Neural cell (in vitro differentiated cells): ENCODE measurements around the gene KSR2. TPM values are rescaled to one million over a fixed set of nuclear protein-coding genes. Genes with fewer than 3 reads are reported as not detected.

ENCODE experiments used
- H2AFZ ChIP-seq: fragments of 200-600, 300-800 bp; sonication (generic), shearing (Covaris generic); 2 replicates; pipeline ENCODE4 v1.6.0; 2014; ENCODE audit warnings: low read depth, mild to moderate bottlenecking, antibody characterized with exemption, low read length, moderate library complexity
- H3F3A ChIP-seq: fragments of 200-600 bp; shearing (Covaris generic); 2 replicates; pipeline ENCODE4 v1.6.1; 2016; ENCODE audit warnings: mild to moderate bottlenecking, moderate library complexity, mixed read lengths, antibody characterized with exemption, low read length; ENCODE audit not compliant: insufficient read depth, poor library complexity, severe bottlenecking
- H3K27ac ChIP-seq: fragments of 200-600, 300-800 bp; sonication (generic), shearing (Covaris generic); 2 replicates; pipeline ENCODE4 v1.5.1; 2014; ENCODE audit warnings: mild to moderate bottlenecking, low read length, moderate library complexity
- H3K27me3 ChIP-seq: fragments of 300-800, 200-600 bp; sonication (generic), shearing (Covaris generic); 2 replicates; pipeline ENCODE4 v1.6.0; 2014; ENCODE audit warnings: mild to moderate bottlenecking, low read depth, low read length, moderate library complexity; ENCODE audit not compliant: insufficient read depth
- H3K36me3 ChIP-seq: fragments of 300-800, 200-600 bp; sonication (generic), shearing (Covaris generic); 2 replicates; pipeline ENCODE4 v1.5.1; 2014; ENCODE audit warnings: mild to moderate bottlenecking, antibody characterized with exemption, low read length, moderate library complexity; ENCODE audit not compliant: insufficient read depth
- H3K4me2 ChIP-seq: fragments of 300-800, 200-600 bp; sonication (generic), shearing (Covaris generic); 2 replicates; pipeline ENCODE4 v1.6.0; 2014; ENCODE audit warnings: mild to moderate bottlenecking, low read length
- H3K4me3 ChIP-seq: fragments of 300-800, 200-600 bp; sonication (generic), shearing (Covaris generic); 2 replicates; pipeline ENCODE4 v1.5.1; 2014; ENCODE audit warnings: mild to moderate bottlenecking, low read length, moderate library complexity
- H3K79me2 ChIP-seq: fragments of 200-600 bp; shearing (Covaris generic); replicated peaks from 2 replicates; pipeline ENCODE4 v1.6.0; 2014; ENCODE audit warnings: mild to moderate bottlenecking, low read length, moderate library complexity; ENCODE audit not compliant: insufficient read depth
- H3K9ac ChIP-seq: fragments of 300-800, 200-600 bp; sonication (generic), shearing (Covaris generic); 2 replicates; pipeline ENCODE4 v1.6.1; 2016; ENCODE audit warnings: mild to moderate bottlenecking, low read length, mixed read lengths
- H3K9me2 ChIP-seq: fragments of 200-600 bp; shearing (Covaris generic); 2 replicates; pipeline ENCODE4 v1.6.1; 2016; ENCODE audit warnings: mild to moderate bottlenecking, low read length, mixed read lengths; ENCODE audit not compliant: insufficient read depth
- H3K9me3 ChIP-seq: fragments of 200-600, 300-800 bp; sonication (generic), shearing (Covaris generic); 2 replicates; pipeline ENCODE4 v1.6.1; 2016; ENCODE audit warnings: mild to moderate bottlenecking, mixed run types, low read length, moderate library complexity, mixed read lengths
- H4K20me1 ChIP-seq: fragments of 200-600 bp; shearing (Covaris generic); 2 replicates; pipeline ENCODE4 v1.6.1; 2016; ENCODE audit warnings: mild to moderate bottlenecking, mixed run types; ENCODE audit not compliant: insufficient read depth
- EP300 ChIP-seq: fragments of 450-650 bp; conservative IDR thresholded peaks from 2 replicates; pipeline ENCODE4 v1.6.1; 2014; ENCODE audit warnings: antibody characterized with exemption, mild to moderate bottlenecking, moderate library complexity; ENCODE audit not compliant: poor library complexity, severe bottlenecking
- EZH2 ChIP-seq: fragments of 200-600, 300-800 bp; shearing (Covaris generic), sonication (generic); IDR thresholded peaks from 2 replicates; pipeline ENCODE4 v1.6.1; 2014; ENCODE audit warnings: antibody characterized with exemption, low read length, borderline replicate concordance, mild to moderate bottlenecking; ENCODE audit not compliant: insufficient read depth, poor library complexity, severe bottlenecking
- MXI1 ChIP-seq: fragments of 450-650 bp; conservative IDR thresholded peaks from 2 replicates; pipeline ENCODE4 v1.6.1; 2014; ENCODE audit warnings: antibody characterized with exemption, mild to moderate bottlenecking; ENCODE audit not compliant: poor library complexity, severe bottlenecking
- POLR2AphosphoS5 ChIP-seq: IDR thresholded peaks from 2 replicates; pipeline ENCODE4 v1.6.1; 2012
- RAD21 ChIP-seq: fragments of 450-650 bp; conservative IDR thresholded peaks from 2 replicates; pipeline ENCODE4 v1.6.1; 2014; ENCODE audit warnings: antibody characterized with exemption, mild to moderate bottlenecking, moderate library complexity
- SMC3 ChIP-seq: fragments of 450-650 bp; conservative IDR thresholded peaks from 2 replicates; pipeline ENCODE4 v1.6.1; 2014; ENCODE audit warnings: antibody characterized with exemption, mild to moderate bottlenecking, moderate library complexity; ENCODE audit not compliant: poor library complexity
- TAF1 ChIP-seq: IDR thresholded peaks from 2 replicates; pipeline ENCODE4 v1.6.1; 2012; ENCODE audit warnings: low read depth
- polyA plus RNA-seq: library from polyadenylated mRNA; depleted of rRNA; stranded (reverse); fragments of >200 nt; gene quantifications from 2 replicates; pipeline ENCODE4 v1.2.3, GENCODE V29; 2014
- TF ChIP-seq, protein P1 (sequence below): IDR thresholded peaks from 2 replicates; pipeline ENCODE4 v1.6.1; 2012; ENCODE audit warnings: borderline replicate concordance
- TF ChIP-seq, protein P2 (sequence below): fragments of 450-650 bp; IDR thresholded peaks from 2 replicates; pipeline ENCODE4 v1.5.1; 2014; ENCODE audit warnings: antibody characterized with exemption, mild to moderate bottlenecking, moderate library complexity; ENCODE audit not compliant: poor library complexity, severe bottlenecking

Gene KSR2
- polyA plus RNA-seq, 1 donor from 2014 or later, result 3.0 TPM

DNA sequence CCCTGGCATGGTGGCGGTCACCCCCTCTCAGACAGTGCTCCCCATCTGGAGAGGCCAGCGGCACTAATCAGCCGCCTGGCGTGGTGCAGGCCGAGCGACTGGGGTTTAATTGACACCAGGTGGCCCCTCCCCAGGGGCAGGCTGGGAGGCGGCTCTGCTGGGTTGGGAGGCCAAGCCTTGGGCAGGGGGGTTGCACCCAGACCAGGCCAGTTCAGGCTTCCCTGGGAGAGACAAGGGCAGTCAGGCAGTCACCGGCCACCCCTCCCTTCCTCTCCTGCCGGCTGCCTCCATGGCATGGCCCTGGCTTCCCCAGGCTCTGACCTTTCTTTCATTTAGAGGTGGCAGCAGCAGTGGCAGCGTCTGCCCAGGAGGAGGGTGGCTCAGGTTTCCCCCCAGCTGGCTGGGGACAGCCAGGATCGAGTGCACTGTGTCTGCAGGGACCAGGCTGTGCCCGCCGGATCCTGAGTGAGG, 529.2 kb downstream of the KSR2 start:
- no peak overlapping the region for H3K27ac ChIP-seq
- H3K9me2 ChIP-seq, result no peaks in the 10 kb centered on the region
- no peak overlapping the region for H3K4me3 ChIP-seq
- no peaks in the 10 kb centered on the region for H3K9me3 ChIP-seq
- H2AFZ ChIP-seq, result no peak overlapping the region
- H4K20me1 ChIP-seq, result no peaks in the 10 kb centered on the region
- TF ChIP-seq MXI1, result no peak
- no peak for TF ChIP-seq RAD21
- TF ChIP-seq EZH2, result no peak
- TF ChIP-seq EP300, result no peak
- no peak for TF ChIP-seq TAF1
- TF ChIP-seq, protein P1, sequence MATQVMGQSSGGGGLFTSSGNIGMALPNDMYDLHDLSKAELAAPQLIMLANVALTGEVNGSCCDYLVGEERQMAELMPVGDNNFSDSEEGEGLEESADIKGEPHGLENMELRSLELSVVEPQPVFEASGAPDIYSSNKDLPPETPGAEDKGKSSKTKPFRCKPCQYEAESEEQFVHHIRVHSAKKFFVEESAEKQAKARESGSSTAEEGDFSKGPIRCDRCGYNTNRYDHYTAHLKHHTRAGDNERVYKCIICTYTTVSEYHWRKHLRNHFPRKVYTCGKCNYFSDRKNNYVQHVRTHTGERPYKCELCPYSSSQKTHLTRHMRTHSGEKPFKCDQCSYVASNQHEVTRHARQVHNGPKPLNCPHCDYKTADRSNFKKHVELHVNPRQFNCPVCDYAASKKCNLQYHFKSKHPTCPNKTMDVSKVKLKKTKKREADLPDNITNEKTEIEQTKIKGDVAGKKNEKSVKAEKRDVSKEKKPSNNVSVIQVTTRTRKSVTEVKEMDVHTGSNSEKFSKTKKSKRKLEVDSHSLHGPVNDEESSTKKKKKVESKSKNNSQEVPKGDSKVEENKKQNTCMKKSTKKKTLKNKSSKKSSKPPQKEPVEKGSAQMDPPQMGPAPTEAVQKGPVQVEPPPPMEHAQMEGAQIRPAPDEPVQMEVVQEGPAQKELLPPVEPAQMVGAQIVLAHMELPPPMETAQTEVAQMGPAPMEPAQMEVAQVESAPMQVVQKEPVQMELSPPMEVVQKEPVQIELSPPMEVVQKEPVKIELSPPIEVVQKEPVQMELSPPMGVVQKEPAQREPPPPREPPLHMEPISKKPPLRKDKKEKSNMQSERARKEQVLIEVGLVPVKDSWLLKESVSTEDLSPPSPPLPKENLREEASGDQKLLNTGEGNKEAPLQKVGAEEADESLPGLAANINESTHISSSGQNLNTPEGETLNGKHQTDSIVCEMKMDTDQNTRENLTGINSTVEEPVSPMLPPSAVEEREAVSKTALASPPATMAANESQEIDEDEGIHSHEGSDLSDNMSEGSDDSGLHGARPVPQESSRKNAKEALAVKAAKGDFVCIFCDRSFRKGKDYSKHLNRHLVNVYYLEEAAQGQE, result no peak
- TF ChIP-seq, protein P2, sequence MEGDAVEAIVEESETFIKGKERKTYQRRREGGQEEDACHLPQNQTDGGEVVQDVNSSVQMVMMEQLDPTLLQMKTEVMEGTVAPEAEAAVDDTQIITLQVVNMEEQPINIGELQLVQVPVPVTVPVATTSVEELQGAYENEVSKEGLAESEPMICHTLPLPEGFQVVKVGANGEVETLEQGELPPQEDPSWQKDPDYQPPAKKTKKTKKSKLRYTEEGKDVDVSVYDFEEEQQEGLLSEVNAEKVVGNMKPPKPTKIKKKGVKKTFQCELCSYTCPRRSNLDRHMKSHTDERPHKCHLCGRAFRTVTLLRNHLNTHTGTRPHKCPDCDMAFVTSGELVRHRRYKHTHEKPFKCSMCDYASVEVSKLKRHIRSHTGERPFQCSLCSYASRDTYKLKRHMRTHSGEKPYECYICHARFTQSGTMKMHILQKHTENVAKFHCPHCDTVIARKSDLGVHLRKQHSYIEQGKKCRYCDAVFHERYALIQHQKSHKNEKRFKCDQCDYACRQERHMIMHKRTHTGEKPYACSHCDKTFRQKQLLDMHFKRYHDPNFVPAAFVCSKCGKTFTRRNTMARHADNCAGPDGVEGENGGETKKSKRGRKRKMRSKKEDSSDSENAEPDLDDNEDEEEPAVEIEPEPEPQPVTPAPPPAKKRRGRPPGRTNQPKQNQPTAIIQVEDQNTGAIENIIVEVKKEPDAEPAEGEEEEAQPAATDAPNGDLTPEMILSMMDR, result no peak
- H3K9ac ChIP-seq, result no peak overlapping the region
- H3K79me2 ChIP-seq, result no peaks in the 10 kb centered on the region
- H3K36me3 ChIP-seq, result no peaks in the 10 kb centered on the region
- H3F3A ChIP-seq, result no peaks in the 10 kb centered on the region
- no peaks in the 10 kb centered on the region for H3K27me3 ChIP-seq
- no peak overlapping the region for H3K4me2 ChIP-seq

DNA sequence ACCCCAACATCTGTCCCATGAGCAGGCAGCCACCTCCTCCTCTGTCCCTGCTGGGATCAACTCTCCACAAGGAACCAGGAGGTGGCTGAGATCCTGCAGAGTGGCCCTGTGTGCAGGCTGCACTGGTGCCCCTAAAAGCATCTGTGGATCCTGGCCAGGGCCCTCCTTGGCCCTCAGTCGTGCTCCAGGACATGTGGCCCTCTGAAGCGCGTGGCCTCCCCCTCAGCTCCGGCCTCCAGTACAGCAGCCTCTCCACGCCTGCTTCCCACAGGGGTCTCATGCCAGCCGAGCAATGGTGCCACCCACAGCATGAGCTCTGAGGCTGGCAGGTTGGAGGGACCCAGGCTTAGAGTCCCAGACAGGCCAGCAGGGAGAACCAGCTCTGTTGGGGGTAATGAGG, 530.0 kb downstream of the KSR2 start:
- Histone ChIP-seq H4K20me1 (no peaks in the 10 kb centered on the region), H3K27ac (no peak overlapping the region), H3K36me3 (no peaks in the 10 kb centered on the region), H3K9ac (no peak overlapping the region), H3K4me3 (no peak overlapping the region), H3K79me2 (no peaks in the 10 kb centered on the region), H3K9me3 (no peaks in the 10 kb centered on the region), H3K9me2 (no peaks in the 10 kb centered on the region), H2AFZ (no peak overlapping the region), H3K27me3 (no peaks in the 10 kb centered on the region), H3K4me2 (no peak overlapping the region), H3F3A (no peaks in the 10 kb centered on the region)
- no peak for TF ChIP-seq EP300
- TF ChIP-seq EZH2, result no peak
- TF ChIP-seq, protein P1, result no peak
- TF ChIP-seq RAD21, result no peak
- TF ChIP-seq POLR2AphosphoS5, result no peak
- TF ChIP-seq, protein P2, result no peak
- no peak for TF ChIP-seq SMC3
- no peak for TF ChIP-seq TAF1
- no peak for TF ChIP-seq MXI1
